Effector memory CD4-positive, alpha-beta T cell (primary cell): ENCODE results near the gene RHBDL2.
"Not testable (repeated sequence)": the region's sequence is repeated elsewhere in the genome, so short reads cannot be mapped to it uniquely, and the experiment has no call there.

ENCODE experiments used
- DNase-seq, 3 donors: peaks; one replicate each; pipeline ENCODE4 v3.0.0-alpha.2; 2020
- H3K27ac ChIP-seq: 2 replicates; pipeline ENCODE4 v1.7.0; 2013; ENCODE audit warnings: mild to moderate bottlenecking, low read length, moderate library complexity; ENCODE audit not compliant: insufficient read depth, poor library complexity, severe bottlenecking
- H3K27me3 ChIP-seq: replicated peaks from 2 replicates; pipeline ENCODE4 v1.7.0; 2013; ENCODE audit warnings: mild to moderate bottlenecking, low read length; ENCODE audit not compliant: insufficient read depth, control insufficient read depth, poor library complexity, severe bottlenecking
- H3K36me3 ChIP-seq: 2 replicates; pipeline ENCODE4 v1.7.0; 2013; ENCODE audit warnings: mild to moderate bottlenecking, low read length, moderate library complexity; ENCODE audit not compliant: control insufficient read depth, insufficient read depth
- H3K4me1 ChIP-seq: 2 replicates; pipeline ENCODE4 v1.7.0; 2013; ENCODE audit warnings: low read length, mild to moderate bottlenecking; ENCODE audit not compliant: control insufficient read depth, insufficient read depth, poor library complexity, severe bottlenecking
- H3K4me3 ChIP-seq: 2 replicates; pipeline ENCODE4 v1.7.0; 2013; ENCODE audit warnings: low read length, low read depth, mild to moderate bottlenecking; ENCODE audit not compliant: insufficient read depth, poor library complexity, severe bottlenecking
- H3K9me3 ChIP-seq: 2 replicates; pipeline ENCODE4 v1.7.0; 2013; ENCODE audit warnings: mild to moderate bottlenecking, low read length, moderate library complexity; ENCODE audit not compliant: control insufficient read depth

The RHBDL2 gene

GRCh38 chr1:38860454-38860795 is 81.2 kb downstream of the RHBDL2 start:
- Histone ChIP-seq H3K4me3 (peak overlapping the region; percentile 75), H3K9me3 (no peaks in the 10 kb centered on the region), H3K36me3 (peaks cover 13% of the 10 kb centered on the region), H3K27me3 (no peaks in the 10 kb centered on the region), H3K27ac (peak overlapping the region; percentile 62), H3K4me1 (peaks cover 18% of the 10 kb centered on the region)
- DNase-seq = no peak

GRCh38 chr1:38859561-38860453 is 81.8 kb downstream of the RHBDL2 start, which contains the start of gene RRAGC:
TSS of gene RRAGC (minus strand) at chr1:38859772. CDS start at chr1:38859646, 126 bp downstream.
- Histone ChIP-seq H3K4me3 (peak within 1 kb of the TSS; percentile 80), H3K9me3 (no peaks in the 10 kb centered on the region), H3K27ac (peak within 1 kb of the TSS; percentile 72), H3K36me3 (peaks cover 18% of the 10 kb centered on the region), H3K27me3 (no peaks in the 10 kb centered on the region), H3K4me1 (peaks cover 18% of the 10 kb centered on the region)
- DNase-seq = peak; percentile 96 to 98 (median 98)

- Histone ChIP-seq H3K27ac (peak overlapping the region; percentile 72), H3K4me1 (peaks cover 18% of the 10 kb centered on the region)
- DNase-seq = peak in 2 of 3 donors; percentile 7 to 29
These were observed 82.6 kb downstream of the RHBDL2 start for GRCh38 chr1:38858833-38859560.

GRCh38 chr1:38852780-38853179 is 88.8 kb downstream of the RHBDL2 start:
- Histone ChIP-seq H3K27me3 (no peaks in the 10 kb centered on the region), H3K4me1 (peaks cover 4% of the 10 kb centered on the region), H3K4me3 (no peak overlapping the region), H3K36me3 (peaks cover 42% of the 10 kb centered on the region), H3K27ac (no peak overlapping the region), H3K9me3 (no peaks in the 10 kb centered on the region)
- DNase-seq = no peak

More at GRCh38 chr1:38858833-38859560, 82.6 kb downstream of the RHBDL2 start:
- H3K4me3 ChIP-seq = peak overlapping the region; percentile 80
- H3K9me3 ChIP-seq = no peaks in the 10 kb centered on the region
- peaks cover 23% of the 10 kb centered on the region for H3K36me3 ChIP-seq
- H3K27me3 ChIP-seq = no peaks in the 10 kb centered on the region

GRCh38 chr1:38848071-38848470 is 93.6 kb downstream of the RHBDL2 start:
- H3K27me3 ChIP-seq = no peaks in the 10 kb centered on the region
- no peaks in the 10 kb centered on the region for H3K9me3 ChIP-seq
- H3K36me3 ChIP-seq = peaks cover 50% of the 10 kb centered on the region
- H3K27ac ChIP-seq = no peak overlapping the region
- DNase-seq = no peak
- no peak overlapping the region for H3K4me3 ChIP-seq
- no peaks in the 10 kb centered on the region for H3K4me1 ChIP-seq

- H3K36me3 ChIP-seq = peaks cover 55% of the 10 kb centered on the region
- H3K27me3 ChIP-seq = no peaks in the 10 kb centered on the region
- no peaks in the 10 kb centered on the region for H3K4me1 ChIP-seq
- H3K9me3 ChIP-seq = no peaks in the 10 kb centered on the region
- DNase-seq = no peak
- no peak overlapping the region for H3K27ac ChIP-seq
- no peak overlapping the region for H3K4me3 ChIP-seq
These were observed 95.4 kb downstream of the RHBDL2 start for GRCh38 chr1:38846210-38846609.

GRCh38 chr1:38845088-38845487 is 96.5 kb downstream of the RHBDL2 start:
- not testable (repeated sequence) for H3K4me1 ChIP-seq, H3K9me3 ChIP-seq, H3K27ac ChIP-seq, DNase-seq, H3K27me3 ChIP-seq, H3K4me3 ChIP-seq
- H3K36me3 ChIP-seq = peaks cover 49% of the 10 kb centered on the region

GRCh38 chr1:38840281-38840680 is 101.3 kb downstream of the RHBDL2 start:
- no peak for DNase-seq
- Histone ChIP-seq H3K9me3 (no peaks in the 10 kb centered on the region), H3K36me3 (peaks cover 45% of the 10 kb centered on the region), H3K27me3 (no peaks in the 10 kb centered on the region), H3K27ac (no peak overlapping the region), H3K4me1 (no peaks in the 10 kb centered on the region), H3K4me3 (no peak overlapping the region)

- no peaks in the 10 kb centered on the region for H3K9me3 ChIP-seq
These were observed 102.3 kb downstream of the RHBDL2 start for GRCh38 chr1:38839363-38839762.

GRCh38 chr1:38836316-38836715 is 105.3 kb downstream of the RHBDL2 start:
- not testable (repeated sequence) for H3K27ac ChIP-seq, H3K9me3 ChIP-seq, DNase-seq, H3K27me3 ChIP-seq, H3K4me1 ChIP-seq, H3K4me3 ChIP-seq
- peaks cover 26% of the 10 kb centered on the region for H3K36me3 ChIP-seq

More at GRCh38 chr1:38839363-38839762, 102.3 kb downstream of the RHBDL2 start:
- no peak for DNase-seq
- Histone ChIP-seq H3K27me3 (no peaks in the 10 kb centered on the region), H3K4me3 (no peak overlapping the region), H3K4me1 (no peaks in the 10 kb centered on the region), H3K36me3 (peaks cover 42% of the 10 kb centered on the region), H3K27ac (no peak overlapping the region)
